ENCODE results near the gene ZC3H7A. TPM values are rescaled to one million over a fixed set of nuclear protein-coding genes. Genes with fewer than 3 reads are reported as not detected.
A peak's percentile ranks its signal among the peaks of the same experiment; 100 is the strongest.

ZC3H7A gene
- total and polyA plus RNA-seq, 2 of the 13 experiments (the other 11 are each of a cell fraction or from before 2014, with no cell fraction given), result 29.2 to 36.8 TPM

GRCh38 chr16:11784038-11784369 lies 13.1 kb downstream of the ZC3H7A start:
- CTCF ChIA-PET (ENCODE audit: low intra/inter-chr PET ratio, low total read pairs), result no interaction called here
- no peak for TF ChIP-seq HOXA3 (CRISPR knock-in tag; IDR thresholded peaks at IDR 0.05)
- TF ChIP-seq, protein P1, sequence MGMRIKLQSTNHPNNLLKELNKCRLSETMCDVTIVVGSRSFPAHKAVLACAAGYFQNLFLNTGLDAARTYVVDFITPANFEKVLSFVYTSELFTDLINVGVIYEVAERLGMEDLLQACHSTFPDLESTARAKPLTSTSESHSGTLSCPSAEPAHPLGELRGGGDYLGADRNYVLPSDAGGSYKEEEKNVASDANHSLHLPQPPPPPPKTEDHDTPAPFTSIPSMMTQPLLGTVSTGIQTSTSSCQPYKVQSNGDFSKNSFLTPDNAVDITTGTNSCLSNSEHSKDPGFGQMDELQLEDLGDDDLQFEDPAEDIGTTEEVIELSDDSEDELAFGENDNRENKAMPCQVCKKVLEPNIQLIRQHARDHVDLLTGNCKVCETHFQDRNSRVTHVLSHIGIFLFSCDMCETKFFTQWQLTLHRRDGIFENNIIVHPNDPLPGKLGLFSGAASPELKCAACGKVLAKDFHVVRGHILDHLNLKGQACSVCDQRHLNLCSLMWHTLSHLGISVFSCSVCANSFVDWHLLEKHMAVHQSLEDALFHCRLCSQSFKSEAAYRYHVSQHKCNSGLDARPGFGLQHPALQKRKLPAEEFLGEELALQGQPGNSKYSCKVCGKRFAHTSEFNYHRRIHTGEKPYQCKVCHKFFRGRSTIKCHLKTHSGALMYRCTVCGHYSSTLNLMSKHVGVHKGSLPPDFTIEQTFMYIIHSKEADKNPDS (CRISPR knock-in tag; IDR thresholded peaks at IDR 0.05), result 0 out of 2 replicates have a peak, but pooled peaks have one; percentile 78
- Histone ChIP-seq H3K27ac (ENCODE audit: extremely low read length, insufficient read depth, low read length) (peak overlapping the region; percentile 9), H3K79me2 (ENCODE audit: insufficient read depth, low read length) (peaks cover 77% of the 10 kb centered on the region), H2AFZ (ENCODE audit: low read length) (no peak overlapping the region), H3K9me3 (ENCODE audit: low read length) (no peaks in the 10 kb centered on the region), H4K20me1 (ENCODE audit: insufficient read depth, low read length) (peaks cover 7% of the 10 kb centered on the region), H3K4me1 (ENCODE audit: insufficient read depth, low read length) (peaks cover 73% of the 10 kb centered on the region), H3K9ac (ENCODE audit: insufficient read depth, low read depth, low read length) (no peak overlapping the region), H3K4me3 (replicated peaks in 1 of 3; ENCODE audit: insufficient read depth in 1 of 3, low read depth in 2 of 3, low read length in 3 of 3) (no peak overlapping the region), H3K4me2 (ENCODE audit: low read depth, low read length) (peak overlapping the region; percentile 28), H3K27me3 (ENCODE audit: control insufficient read depth in 1 of 2, insufficient read depth in 2 of 2, low read length in 2 of 2) (no peaks in the 10 kb centered on the region), H3K36me3 (replicated peaks in 1 of 2; ENCODE audit: control insufficient read depth in 1 of 2, insufficient read depth in 2 of 2, low read length in 2 of 2) (peaks cover 6 to 28% of the 10 kb centered on the region in 2 experiments; a peak in 4 of 5 replicates)
- FAIRE-seq (no peak), DNase-seq (ENCODE audit: low spot score) (no peak), ATAC-seq (no peak)
- POLR2A ChIA-PET, result interaction anchor here (0.8 to 2.2 kb wide), 4 partner anchors 13 to 42 kb away, joined by 4 to 8 read pairs (median 6); partner anchors contain the start of genes TXNDC11 and ZC3H7A
- in situ Hi-C loops (cut with HindIII; ENCODE audit: extremely low pct_ligation_motif_present, low pct_unique_long_range_greater_than_20kb) (no loop called here), intact Hi-C loops (cut with micrococcal nuclease; ENCODE audit: unreplicated experiment) (no loop called here)
- no TSS peak for BruUV-seq (replicated peaks)

GRCh38 chr16:11783319-11784037 lies 13.6 kb downstream of the ZC3H7A start:
- Histone ChIP-seq H4K20me1 (ENCODE audit: insufficient read depth, low read length) (peaks cover 7% of the 10 kb centered on the region), H3K4me2 (ENCODE audit: low read depth, low read length) (peak overlapping the region; percentile 28), H3K9ac (ENCODE audit: insufficient read depth, low read depth, low read length) (no peak overlapping the region), H3K27me3 (ENCODE audit: control insufficient read depth in 1 of 2, insufficient read depth in 2 of 2, low read length in 2 of 2) (no peaks in the 10 kb centered on the region), H3K79me2 (ENCODE audit: insufficient read depth, low read length) (peaks cover 73% of the 10 kb centered on the region), H3K36me3 (replicated peaks in 1 of 2; ENCODE audit: control insufficient read depth in 1 of 2, insufficient read depth in 2 of 2, low read length in 2 of 2) (peaks cover 6 to 29% of the 10 kb centered on the region in 2 experiments; a peak in 4 of 5 replicates), H3K4me3 (replicated peaks in 1 of 3; ENCODE audit: insufficient read depth in 1 of 3, low read depth in 2 of 3, low read length in 3 of 3) (no peak overlapping the region), H3K9me3 (ENCODE audit: low read length) (no peaks in the 10 kb centered on the region), H3K27ac (ENCODE audit: extremely low read length, insufficient read depth, low read length) (peak overlapping the region; percentile 9), H3K4me1 (ENCODE audit: insufficient read depth, low read length) (peaks cover 68% of the 10 kb centered on the region), H2AFZ (ENCODE audit: low read length) (no peak overlapping the region)
- ChIA-PET CTCF (ENCODE audit: low intra/inter-chr PET ratio, low total read pairs) (no interaction called here), POLR2A (interaction anchor here (0.6 to 3.3 kb wide), 6 partner anchors 14 to 41 kb away, joined by 3 to 21 read pairs (median 6); partner anchors contain the start of genes TXNDC11 and ZC3H7A)
- in situ Hi-C loops (cut with HindIII; ENCODE audit: extremely low pct_ligation_motif_present, low pct_unique_long_range_greater_than_20kb) (no loop called here), intact Hi-C loops (cut with micrococcal nuclease; ENCODE audit: unreplicated experiment) (no loop called here)
- DNase-seq (ENCODE audit: low spot score) (no peak), ATAC-seq (no peak), FAIRE-seq (no peak)
- BruUV-seq (replicated peaks), result no TSS peak
- whole genome bisulfite sequencing (ENCODE audit: low lambda C conversion rate), result 63% methylated on average over 5 of the region's 5 CpGs
- TF ChIP-seq DNMT3B (CRISPR knock-in tag; conservative IDR thresholded peaks at IDR 0.05) (no peak), PLRG1 (conservative IDR thresholded peaks at IDR 0.05) (no peak), SMAD9 (CRISPR knock-in tag; IDR thresholded peaks at IDR 0.05) (0 out of 2 replicates have a peak, but pooled peaks have one; percentile 9), SP1 (IDR thresholded peaks at IDR 0.05) (no peak), SP1 (CRISPR knock-in tag; IDR thresholded peaks at IDR 0.05) (0 out of 2 replicates have a peak, but pooled peaks have one; percentile 10), FOXA3 (CRISPR knock-in tag; IDR thresholded peaks at IDR 0.05) (0 out of 2 replicates have a peak, but pooled peaks have one; percentile 5), TEAD3 (CRISPR knock-in tag; optimal IDR thresholded peaks at IDR 0.05; ENCODE audit: borderline replicate concordance) (peak; percentile 73), ZNF251 (CRISPR knock-in tag; IDR thresholded peaks at IDR 0.05) (no peak), ZNF337 (CRISPR knock-in tag; IDR thresholded peaks at IDR 0.05; ENCODE audit: borderline replicate concordance, low read depth) (no peak), HIVEP1 (CRISPR knock-in tag; IDR thresholded peaks at IDR 0.05) (no peak), HNF1B (CRISPR knock-in tag; IDR thresholded peaks at IDR 0.05) (no peak)
- TF ChIP-seq, protein P2, sequence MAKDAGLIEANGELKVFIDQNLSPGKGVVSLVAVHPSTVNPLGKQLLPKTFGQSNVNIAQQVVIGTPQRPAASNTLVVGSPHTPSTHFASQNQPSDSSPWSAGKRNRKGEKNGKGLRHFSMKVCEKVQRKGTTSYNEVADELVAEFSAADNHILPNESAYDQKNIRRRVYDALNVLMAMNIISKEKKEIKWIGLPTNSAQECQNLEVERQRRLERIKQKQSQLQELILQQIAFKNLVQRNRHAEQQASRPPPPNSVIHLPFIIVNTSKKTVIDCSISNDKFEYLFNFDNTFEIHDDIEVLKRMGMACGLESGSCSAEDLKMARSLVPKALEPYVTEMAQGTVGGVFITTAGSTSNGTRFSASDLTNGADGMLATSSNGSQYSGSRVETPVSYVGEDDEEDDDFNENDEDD (CRISPR knock-in tag; IDR thresholded peaks at IDR 0.05; ENCODE audit: borderline replicate concordance), result no peak

Data from HepG2 (cell line).